Liver (tissue), 9 donors: ENCODE measurements around the gene GPRC5B. TPM values are rescaled to one million over a fixed set of nuclear protein-coding genes. Genes with fewer than 3 reads are reported as not detected.

ENCODE experiments used
- DNase-seq: peaks from one replicate; pipeline ENCODE4 v3.0.0-alpha.2; 2017; ENCODE audit warnings: low spot score
- H3K27ac ChIP-seq, 2 donors: one replicate each; pipeline ENCODE4 v1.7.0; 2013; ENCODE audit warnings: inconsistent platforms in 2 of 2, low read length in 2 of 2, control low read depth in 1 of 2, low read depth in 1 of 2, mild to moderate bottlenecking in 1 of 2
- H3K27me3 ChIP-seq, 4 donors: one replicate each; pipeline versions ENCODE4 v1.6.1 to v1.7.0; 2013; ENCODE audit warnings: low read length in 3 of 4, inconsistent platforms in 1 of 4, mild to moderate bottlenecking in 1 of 4, moderate library complexity in 1 of 4; ENCODE audit not compliant: control insufficient read depth in 4 of 4, insufficient read depth in 4 of 4
- H3K36me3 ChIP-seq, 4 donors: one replicate each; pipeline versions ENCODE4 v1.6.1 to v1.7.0; 2013; ENCODE audit warnings: low read length in 3 of 4, mild to moderate bottlenecking in 3 of 4, low read depth in 1 of 4, moderate library complexity in 1 of 4; ENCODE audit not compliant: control insufficient read depth in 4 of 4, insufficient read depth in 3 of 4
- H3K4me1 ChIP-seq, 4 donors: one replicate each; pipeline versions ENCODE4 v1.6.1 to v1.7.0; 2013; ENCODE audit warnings: low read length in 3 of 4, mild to moderate bottlenecking in 3 of 4, moderate library complexity in 1 of 4; ENCODE audit not compliant: control insufficient read depth in 4 of 4, insufficient read depth in 4 of 4
- H3K4me3 ChIP-seq, 3 donors: one replicate each; pipeline versions ENCODE4 v1.6.1 to v1.7.0; 2013; ENCODE audit warnings: low read length in 3 of 3, control low read depth in 1 of 3, low read depth in 1 of 3, mild to moderate bottlenecking in 1 of 3
- H3K9ac ChIP-seq, 2 donors: one replicate each; pipeline ENCODE4 v1.7.0; 2013; ENCODE audit warnings: low read length in 2 of 2, mild to moderate bottlenecking in 2 of 2, moderate library complexity in 2 of 2, control low read depth in 1 of 2, low read depth in 1 of 2
- H3K9me3 ChIP-seq, 4 donors: one replicate each; pipeline versions ENCODE4 v1.6.1 to v1.7.0; 2013; ENCODE audit warnings: low read length in 3 of 4; ENCODE audit not compliant: control insufficient read depth in 4 of 4
- CTCF ChIP-seq: fragments of 150-350 bp; IDR thresholded peaks from 2 replicates; pipeline ENCODE4 v1.5.1; 2017; ENCODE audit warnings: improper control_type of control experiment, low read depth, low read length; ENCODE audit not compliant: missing input control
- EGR1 ChIP-seq, 2 donors: IDR thresholded peaks; 2 replicates each; pipeline ENCODE4 v1.6.1; 2016 to 2018; ENCODE audit warnings: antibody characterized with exemption in 2 of 2, low read depth in 2 of 2
- FOXA1 ChIP-seq: IDR thresholded peaks from 2 replicates; pipeline ENCODE4 v1.6.1; 2016; ENCODE audit warnings: antibody characterized with exemption
- FOXA2 ChIP-seq: IDR thresholded peaks from 2 replicates; pipeline ENCODE4 v1.6.1; 2016; ENCODE audit warnings: antibody characterized with exemption
- GABPA ChIP-seq, 2 donors: IDR thresholded peaks in 1 of 2; conservative IDR thresholded peaks in 1 of 2; 2 replicates each; pipeline ENCODE4 v1.6.1; 2016; ENCODE audit warnings: antibody characterized with exemption in 2 of 2, mild to moderate bottlenecking in 1 of 2, moderate library complexity in 1 of 2
- HNF4A ChIP-seq, 2 donors: conservative IDR thresholded peaks; 2 replicates each; pipeline ENCODE4 v1.6.1; 2016; ENCODE audit warnings: antibody characterized with exemption in 2 of 2, mild to moderate bottlenecking in 2 of 2
- HNF4G ChIP-seq: IDR thresholded peaks from 2 replicates; pipeline ENCODE4 v1.6.1; 2016; ENCODE audit warnings: antibody characterized with exemption
- NR2F2 ChIP-seq: IDR thresholded peaks from 2 replicates; pipeline ENCODE4 v1.6.1; 2016; ENCODE audit warnings: antibody characterized with exemption
- RAD21 ChIP-seq, 2 donors: IDR thresholded peaks; 2 replicates each; pipeline ENCODE4 v1.6.1; 2016; ENCODE audit warnings: antibody characterized with exemption in 2 of 2, mild to moderate bottlenecking in 2 of 2
- RXRA ChIP-seq, 2 donors: IDR thresholded peaks; 2 replicates each; pipeline ENCODE4 v1.6.1; 2017 to 2018; ENCODE audit warnings: antibody characterized with exemption in 2 of 2, mild to moderate bottlenecking in 1 of 2
- SP1 ChIP-seq: IDR thresholded peaks from 2 replicates; pipeline ENCODE4 v1.6.1; 2018; ENCODE audit warnings: antibody characterized with exemption, mild to moderate bottlenecking
- YY1 ChIP-seq: IDR thresholded peaks from 2 replicates; pipeline ENCODE4 v1.6.1; 2016; ENCODE audit warnings: antibody characterized with exemption, mild to moderate bottlenecking
- ZBTB33 ChIP-seq: IDR thresholded peaks from 2 replicates; pipeline ENCODE4 v1.6.1; 2016; ENCODE audit warnings: antibody characterized with exemption
- WGBS: extraction: QIAGEN DNeasy Blood & Tissue Kit; methylation state at CpG from one replicate; pipeline ENCODE4 v1.1.7; 2013; 5-methylcytosine and 5-hydroxymethylcytosine counted together
- polyA plus RNA-seq, 2 donors: library from polyadenylated mRNA; stranded (reverse) in 1 of 2; unstranded in 1 of 2; fragments of 200-250 nt in 1 of 2; fragments of >200 nt in 1 of 2; fragmentation: Nextera tagmentation in 1 of 2; extraction: Ambion mirVana in 1 of 2; gene quantifications; one replicate each; pipeline versions ENCODE4 v1.2.1 to v1.2.3, GENCODE V29; 2013 to 2015
- total RNA-seq, 2 donors: library from RNA; depleted of rRNA; stranded (reverse); fragments of >200 nt; gene quantifications; one replicate each; pipeline ENCODE4 v1.2.3, GENCODE V29; 2014
- TF ChIP-seq, protein P1 (sequence below): IDR thresholded peaks from 2 replicates; pipeline ENCODE4 v1.6.1; 2016; ENCODE audit warnings: antibody characterized with exemption
- TF ChIP-seq, protein P2 (sequence below): IDR thresholded peaks from 2 replicates; pipeline ENCODE4 v1.6.1; 2016; ENCODE audit warnings: antibody characterized with exemption
- TF ChIP-seq, protein P3 (sequence below): IDR thresholded peaks from 2 replicates; pipeline ENCODE4 v1.6.1; 2016; ENCODE audit warnings: antibody characterized with exemption, mild to moderate bottlenecking
- donor health status: healthy.
- donor health status: healthy.
- donor health status: healthy.
- donor health status: healthy.
- donor health status: healthy.

GPRC5B gene
- total and polyA plus RNA-seq, 4 donors = 1.5 to 4.7 (median 2.7) TPM

DNA sequence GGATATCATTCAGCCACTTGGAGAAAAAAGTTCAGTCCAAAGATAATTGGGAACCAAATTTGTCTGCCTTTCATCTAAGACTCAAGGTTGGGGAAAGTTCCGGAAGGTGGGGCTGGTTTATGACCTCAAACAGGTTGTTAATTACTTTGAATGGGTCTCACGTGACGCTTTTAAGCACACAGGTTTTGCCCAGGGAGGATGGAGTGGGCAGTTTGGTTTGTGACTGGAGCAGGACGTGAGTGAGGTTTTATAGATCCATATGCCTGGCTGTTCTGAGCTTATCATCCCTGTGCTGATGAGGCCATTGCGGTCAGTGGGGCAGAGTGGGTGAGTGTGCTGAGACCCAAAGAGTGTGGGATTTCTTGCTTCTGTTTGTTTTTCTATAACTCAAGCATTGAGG, 38.7 kb upstream of the GPRC5B start (continued):
- no peak for TF ChIP-seq ZBTB33

GRCh38 chr16:19919142-19919541, 34.5 kb upstream of the GPRC5B start:
- Histone ChIP-seq H3K4me3 (no peak overlapping the region), H3K4me1 (no peaks in the 10 kb centered on the region), H3K9me3 (no peaks in the 10 kb centered on the region), H3K36me3 (no peaks in the 10 kb centered on the region), H3K27ac (no peak overlapping the region), H3K27me3 (no peaks in the 10 kb centered on the region), H3K9ac (no peak overlapping the region)
- no peak for DNase-seq
- TF ChIP-seq FOXA2 (no peak), ZBTB33 (no peak), YY1 (no peak), SP1 (no peak), GABPA (IDR thresholded peaks at IDR 0.05 in 1 of 2, conservative IDR thresholded peaks at IDR 0.05 in 1 of 2) (no peak), HNF4A (conservative IDR thresholded peaks at IDR 0.05) (no peak), FOXA1 (no peak), CTCF (no peak), RAD21 (IDR thresholded peaks at IDR 0.05) (no peak), RXRA (IDR thresholded peaks at IDR 0.05) (no peak), EGR1 (IDR thresholded peaks at IDR 0.05; ENCODE audit: low read depth in 2 of 2) (no peak), HNF4G (no peak), NR2F2 (no peak)
- TF ChIP-seq, protein P1, sequence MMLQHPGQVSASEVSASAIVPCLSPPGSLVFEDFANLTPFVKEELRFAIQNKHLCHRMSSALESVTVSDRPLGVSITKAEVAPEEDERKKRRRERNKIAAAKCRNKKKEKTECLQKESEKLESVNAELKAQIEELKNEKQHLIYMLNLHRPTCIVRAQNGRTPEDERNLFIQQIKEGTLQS = no peak
- TF ChIP-seq, protein P2, sequence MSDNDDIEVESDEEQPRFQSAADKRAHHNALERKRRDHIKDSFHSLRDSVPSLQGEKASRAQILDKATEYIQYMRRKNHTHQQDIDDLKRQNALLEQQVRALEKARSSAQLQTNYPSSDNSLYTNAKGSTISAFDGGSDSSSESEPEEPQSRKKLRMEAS = no peak
- TF ChIP-seq, protein P3, sequence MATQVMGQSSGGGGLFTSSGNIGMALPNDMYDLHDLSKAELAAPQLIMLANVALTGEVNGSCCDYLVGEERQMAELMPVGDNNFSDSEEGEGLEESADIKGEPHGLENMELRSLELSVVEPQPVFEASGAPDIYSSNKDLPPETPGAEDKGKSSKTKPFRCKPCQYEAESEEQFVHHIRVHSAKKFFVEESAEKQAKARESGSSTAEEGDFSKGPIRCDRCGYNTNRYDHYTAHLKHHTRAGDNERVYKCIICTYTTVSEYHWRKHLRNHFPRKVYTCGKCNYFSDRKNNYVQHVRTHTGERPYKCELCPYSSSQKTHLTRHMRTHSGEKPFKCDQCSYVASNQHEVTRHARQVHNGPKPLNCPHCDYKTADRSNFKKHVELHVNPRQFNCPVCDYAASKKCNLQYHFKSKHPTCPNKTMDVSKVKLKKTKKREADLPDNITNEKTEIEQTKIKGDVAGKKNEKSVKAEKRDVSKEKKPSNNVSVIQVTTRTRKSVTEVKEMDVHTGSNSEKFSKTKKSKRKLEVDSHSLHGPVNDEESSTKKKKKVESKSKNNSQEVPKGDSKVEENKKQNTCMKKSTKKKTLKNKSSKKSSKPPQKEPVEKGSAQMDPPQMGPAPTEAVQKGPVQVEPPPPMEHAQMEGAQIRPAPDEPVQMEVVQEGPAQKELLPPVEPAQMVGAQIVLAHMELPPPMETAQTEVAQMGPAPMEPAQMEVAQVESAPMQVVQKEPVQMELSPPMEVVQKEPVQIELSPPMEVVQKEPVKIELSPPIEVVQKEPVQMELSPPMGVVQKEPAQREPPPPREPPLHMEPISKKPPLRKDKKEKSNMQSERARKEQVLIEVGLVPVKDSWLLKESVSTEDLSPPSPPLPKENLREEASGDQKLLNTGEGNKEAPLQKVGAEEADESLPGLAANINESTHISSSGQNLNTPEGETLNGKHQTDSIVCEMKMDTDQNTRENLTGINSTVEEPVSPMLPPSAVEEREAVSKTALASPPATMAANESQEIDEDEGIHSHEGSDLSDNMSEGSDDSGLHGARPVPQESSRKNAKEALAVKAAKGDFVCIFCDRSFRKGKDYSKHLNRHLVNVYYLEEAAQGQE = no peak
- WGBS = 87% methylated on average over 7 of the region's 7 CpGs
